GM12872 (cell line): ENCODE measurements around the gene MTX3.

Source experiments
- TF ChIP-seq, protein P1 (sequence below): IDR thresholded peaks from 3 replicates; pipeline ENCODE4 v1.5.1; 2011; ENCODE audit warnings: low read depth, mild to moderate bottlenecking, low read length, moderate library complexity; ENCODE audit not compliant: insufficient read depth

The MTX3 gene

GRCh38 chr5:79999722-80000121, 8.7 kb upstream of the MTX3 start:
- TF ChIP-seq, protein P1, sequence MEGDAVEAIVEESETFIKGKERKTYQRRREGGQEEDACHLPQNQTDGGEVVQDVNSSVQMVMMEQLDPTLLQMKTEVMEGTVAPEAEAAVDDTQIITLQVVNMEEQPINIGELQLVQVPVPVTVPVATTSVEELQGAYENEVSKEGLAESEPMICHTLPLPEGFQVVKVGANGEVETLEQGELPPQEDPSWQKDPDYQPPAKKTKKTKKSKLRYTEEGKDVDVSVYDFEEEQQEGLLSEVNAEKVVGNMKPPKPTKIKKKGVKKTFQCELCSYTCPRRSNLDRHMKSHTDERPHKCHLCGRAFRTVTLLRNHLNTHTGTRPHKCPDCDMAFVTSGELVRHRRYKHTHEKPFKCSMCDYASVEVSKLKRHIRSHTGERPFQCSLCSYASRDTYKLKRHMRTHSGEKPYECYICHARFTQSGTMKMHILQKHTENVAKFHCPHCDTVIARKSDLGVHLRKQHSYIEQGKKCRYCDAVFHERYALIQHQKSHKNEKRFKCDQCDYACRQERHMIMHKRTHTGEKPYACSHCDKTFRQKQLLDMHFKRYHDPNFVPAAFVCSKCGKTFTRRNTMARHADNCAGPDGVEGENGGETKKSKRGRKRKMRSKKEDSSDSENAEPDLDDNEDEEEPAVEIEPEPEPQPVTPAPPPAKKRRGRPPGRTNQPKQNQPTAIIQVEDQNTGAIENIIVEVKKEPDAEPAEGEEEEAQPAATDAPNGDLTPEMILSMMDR, result no peak

GRCh38 chr5:79992891-79993657, 2.0 kb upstream of the MTX3 start:
- TF ChIP-seq, protein P1, result no peak

GRCh38 chr5:79990205-79990597, 861 bp downstream of the MTX3 start:
- TF ChIP-seq, protein P1, result no peak

DNA sequence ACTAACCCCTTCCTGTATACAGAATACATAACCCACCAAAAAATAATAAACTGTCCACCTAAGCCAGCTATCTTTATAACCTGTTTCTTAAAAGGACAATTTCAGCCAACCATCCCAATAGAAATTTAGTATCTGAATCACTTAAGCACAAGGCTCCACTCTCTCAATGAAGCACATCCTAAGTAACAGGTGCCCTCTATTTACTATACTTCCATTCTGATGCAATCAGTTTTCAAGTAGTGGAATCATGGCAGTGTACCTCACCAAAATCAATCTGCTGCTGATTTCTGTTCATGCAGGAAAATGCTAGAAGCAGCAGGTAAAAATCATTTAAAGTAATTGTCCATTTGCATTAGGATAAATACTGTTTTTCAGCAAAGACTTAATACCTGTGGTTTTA, 4.8 kb downstream of the MTX3 start:
- TF ChIP-seq, protein P1, result no peak

- TF ChIP-seq, protein P1, result no peak
These were observed 5.8 kb downstream of the MTX3 start for GRCh38 chr5:79985288-79985687.

DNA sequence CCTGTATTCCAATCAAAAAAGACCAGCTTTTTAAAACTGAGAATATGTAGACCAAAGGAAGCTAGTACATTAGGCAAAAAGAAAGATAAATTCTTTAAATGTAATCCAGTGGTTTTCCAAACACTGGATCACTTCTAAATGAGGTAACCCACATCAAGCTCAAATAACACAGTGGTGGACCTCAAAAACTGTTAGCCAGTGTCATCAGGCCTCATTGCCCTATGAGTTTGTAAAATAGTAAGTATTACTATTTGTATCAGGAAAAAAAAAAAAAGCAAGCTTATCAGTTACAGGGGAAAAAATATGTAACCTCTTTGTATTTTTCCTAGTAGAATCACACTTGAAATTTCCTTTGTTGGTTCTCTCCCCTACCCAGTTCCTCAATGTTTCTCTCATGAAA, 6.7 kb downstream of the MTX3 start:
- TF ChIP-seq, protein P1, result no peak

DNA sequence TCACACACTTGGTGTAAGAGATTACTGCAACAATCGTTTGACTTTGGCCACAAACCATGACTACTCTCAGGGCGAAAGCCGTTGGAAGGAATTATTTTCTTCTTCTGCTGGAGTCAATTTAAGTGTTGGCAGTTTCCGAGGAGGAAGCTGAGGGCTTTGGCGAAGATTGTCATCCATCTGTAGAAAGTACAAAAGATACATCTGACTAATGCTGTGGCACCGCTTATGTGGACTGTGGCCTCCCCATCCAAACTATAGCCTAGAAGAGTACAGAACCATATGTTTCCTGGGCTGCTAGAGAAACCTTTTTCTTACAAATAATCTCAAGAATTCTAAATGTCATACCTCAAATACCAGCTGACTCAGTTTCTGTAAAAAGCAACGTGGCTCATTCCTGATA, 7.4 kb downstream of the MTX3 start:
- TF ChIP-seq, protein P1, result no peak

- TF ChIP-seq, protein P1, result no peak
These were observed 8.9 kb downstream of the MTX3 start for GRCh38 chr5:79982136-79982535.
